HCT116 (cell line): ENCODE data around the gene ADRB1.

ENCODE experiments used
- EGR1 ChIP-seq: IDR thresholded peaks from 2 replicates; pipeline ENCODE4 v1.6.1; 2012; ENCODE audit warnings: low read depth
- FOSL1 ChIP-seq: IDR thresholded peaks from 2 replicates; pipeline ENCODE4 v1.6.1; 2012; ENCODE audit warnings: low read depth
- JUND ChIP-seq: IDR thresholded peaks from 2 replicates; pipeline ENCODE4 v1.6.1; 2012
- POLR2A ChIP-seq: IDR thresholded peaks from 2 replicates; pipeline ENCODE4 v1.7.0; 2011; ENCODE audit warnings: borderline replicate concordance; ENCODE audit not compliant: insufficient read depth, insufficient read length; ENCODE audit errors: extremely low read depth
- POLR2AphosphoS5 ChIP-seq: IDR thresholded peaks from 2 replicates; pipeline ENCODE4 v1.6.1; 2011; ENCODE audit warnings: mild to moderate bottlenecking, low read depth, low read length, moderate library complexity
- RAD21 ChIP-seq: IDR thresholded peaks from 2 replicates; pipeline ENCODE4 v1.6.1; 2012; ENCODE audit warnings: low read depth, mild to moderate bottlenecking
- TF ChIP-seq, protein P1 (sequence below), 3 experiments: fragments of 200-600 bp in 1 of 3; sonication (generic) in 1 of 3; IDR thresholded peaks in 2 of 3; conservative IDR thresholded peaks in 1 of 3; 2 replicates each; pipeline ENCODE4 v1.5.1; 2012 to 2017; ENCODE audit warnings: low read depth in 2 of 3, low read length in 2 of 3, antibody characterized with exemption in 1 of 3, borderline replicate concordance in 1 of 3, control low read depth in 1 of 3, mild to moderate bottlenecking in 1 of 3, mixed read lengths in 1 of 3, mixed run types in 1 of 3, moderate library complexity in 1 of 3; ENCODE audit not compliant: insufficient read depth in 1 of 3

DNA sequence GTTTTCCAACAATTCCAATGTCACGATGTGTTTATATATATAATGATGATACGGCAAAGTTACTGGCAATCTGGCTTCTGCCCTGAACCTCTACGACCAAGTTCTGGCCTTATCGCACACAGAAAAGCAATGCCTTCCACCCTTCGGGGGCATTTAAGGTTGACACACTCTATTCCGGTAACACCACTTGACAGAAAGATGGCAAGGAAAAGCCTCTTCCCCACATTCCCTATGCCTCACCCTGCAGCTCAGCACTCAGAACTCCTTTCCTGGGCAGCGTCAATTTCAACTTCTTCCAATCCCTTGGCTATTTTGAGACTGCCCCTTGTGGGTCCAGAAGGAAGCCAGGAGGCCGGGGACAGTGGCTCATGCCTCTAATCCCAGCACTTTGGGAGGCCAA lies 2.5 kb upstream of the ADRB1 start:
- TF ChIP-seq, protein P1, sequence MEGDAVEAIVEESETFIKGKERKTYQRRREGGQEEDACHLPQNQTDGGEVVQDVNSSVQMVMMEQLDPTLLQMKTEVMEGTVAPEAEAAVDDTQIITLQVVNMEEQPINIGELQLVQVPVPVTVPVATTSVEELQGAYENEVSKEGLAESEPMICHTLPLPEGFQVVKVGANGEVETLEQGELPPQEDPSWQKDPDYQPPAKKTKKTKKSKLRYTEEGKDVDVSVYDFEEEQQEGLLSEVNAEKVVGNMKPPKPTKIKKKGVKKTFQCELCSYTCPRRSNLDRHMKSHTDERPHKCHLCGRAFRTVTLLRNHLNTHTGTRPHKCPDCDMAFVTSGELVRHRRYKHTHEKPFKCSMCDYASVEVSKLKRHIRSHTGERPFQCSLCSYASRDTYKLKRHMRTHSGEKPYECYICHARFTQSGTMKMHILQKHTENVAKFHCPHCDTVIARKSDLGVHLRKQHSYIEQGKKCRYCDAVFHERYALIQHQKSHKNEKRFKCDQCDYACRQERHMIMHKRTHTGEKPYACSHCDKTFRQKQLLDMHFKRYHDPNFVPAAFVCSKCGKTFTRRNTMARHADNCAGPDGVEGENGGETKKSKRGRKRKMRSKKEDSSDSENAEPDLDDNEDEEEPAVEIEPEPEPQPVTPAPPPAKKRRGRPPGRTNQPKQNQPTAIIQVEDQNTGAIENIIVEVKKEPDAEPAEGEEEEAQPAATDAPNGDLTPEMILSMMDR (IDR thresholded peaks at IDR 0.05 in 2 of 3, conservative IDR thresholded peaks at IDR 0.05 in 1 of 3; ENCODE audit: borderline replicate concordance in 1 of 3, insufficient read depth in 1 of 3, low read depth in 2 of 3, low read length in 2 of 3): no peak
- TF ChIP-seq JUND (no peak), POLR2A (no peak), RAD21 (no peak), FOSL1 (no peak), POLR2AphosphoS5 (no peak), EGR1 (no peak)
